Upper lobe of right lung (tissue), 1 donor: ENCODE measurements around the gene TMED7. TPM values are rescaled to one million over a fixed set of nuclear protein-coding genes. Genes with fewer than 3 reads are reported as not detected.

Experiments
- ATAC-seq: fragments of 200-7000 bp; cut with Tn5 transposase; one replicate; pipeline ENCODE4 v1.9.1; 2020; ENCODE audit warnings: mild to moderate bottlenecking, moderate library complexity
- DNase-seq: peaks from one replicate; pipeline ENCODE4 v3.0.0-alpha.2; 2020
- H3K27ac ChIP-seq: fragments of 200-600 bp; one replicate; pipeline ENCODE4 v1.8.0; 2022
- H3K27me3 ChIP-seq: fragments of 200-600 bp; one replicate; pipeline ENCODE4 v1.8.0; 2022; ENCODE audit warnings: mild to moderate bottlenecking
- H3K36me3 ChIP-seq: fragments of 200-600 bp; one replicate; pipeline ENCODE4 v1.8.0; 2022
- H3K4me1 ChIP-seq: fragments of 200-600 bp; one replicate; pipeline ENCODE4 v1.8.0; 2022
- H3K4me3 ChIP-seq: fragments of 200-600 bp; one replicate; pipeline ENCODE4 v1.8.0; 2022; ENCODE audit warnings: mild to moderate bottlenecking
- H3K9me3 ChIP-seq: fragments of 200-600 bp; one replicate; pipeline ENCODE4 v1.8.0; 2022
- CTCF ChIP-seq: fragments of 200-600 bp; IDR thresholded peaks from one replicate; pipeline ENCODE4 v1.8.0; 2022; ENCODE audit warnings: antibody characterized with exemption
- intact Hi-C: fragments of 100-400 bp; cut with DNase I; formaldehyde crosslinking; loops from one replicate; pipeline ENCODE4 v1.11.0; 2022
- total RNA-seq: library from RNA; stranded (reverse); fragmentation: NEBNext Ultra II Directional; extraction: Animal tissue kit (Norgen Biotek cat#: 25700); gene quantifications from one replicate; pipeline ENCODE4 v1.2.1, GENCODE V29; 2021
- donor health status: DM: no; HTN: yes; CAD: no; lungs with severe emphysema.

TMED7 gene
- total RNA-seq, 1 donor from 2014 or later, result 93.5 TPM

GRCh38 chr5:115637507-115637906 is 11.7 kb upstream of the TMED7 start:
- Histone ChIP-seq H3K36me3 (no peaks in the 10 kb centered on the region), H3K4me1 (no peaks in the 10 kb centered on the region), H3K4me3 (no peak overlapping the region), H3K27me3 (no peaks in the 10 kb centered on the region), H3K27ac (no peak overlapping the region), H3K9me3 (no peaks in the 10 kb centered on the region)
- ATAC-seq, result no peak
- no peak for DNase-seq
- no peak for TF ChIP-seq CTCF
- intact Hi-C loops, result no loop called here

GRCh38 chr5:115636008-115636407 is 10.2 kb upstream of the TMED7 start:
- Histone ChIP-seq H3K4me1 (no peaks in the 10 kb centered on the region), H3K36me3 (no peaks in the 10 kb centered on the region), H3K9me3 (no peaks in the 10 kb centered on the region), H3K27ac (no peak overlapping the region), H3K4me3 (no peak overlapping the region), H3K27me3 (no peaks in the 10 kb centered on the region)
- intact Hi-C loops, result no loop called here
- DNase-seq (no peak), ATAC-seq (no peak)
- no peak for TF ChIP-seq CTCF

- no peaks in the 10 kb centered on the region for H3K9me3 ChIP-seq
- H3K4me3 ChIP-seq, result peak overlapping the region; percentile 42
- DNase-seq, result peak; percentile 90
- no peaks in the 10 kb centered on the region for H3K4me1 ChIP-seq
- no peaks in the 10 kb centered on the region for H3K36me3 ChIP-seq
- peak; percentile 95 for TF ChIP-seq CTCF
- intact Hi-C loops, result no loop called here
- ATAC-seq, result peak; percentile 99
- H3K27me3 ChIP-seq, result no peaks in the 10 kb centered on the region
- peak overlapping the region; percentile 64 for H3K27ac ChIP-seq
Observed at GRCh38 chr5:115634343-115635132, 8.7 kb upstream of the TMED7 start.

- no peak for TF ChIP-seq CTCF
Observed at GRCh38 chr5:115629903-115630302, 4.1 kb upstream of the TMED7 start.

GRCh38 chr5:115627295-115627865 is 1.5 kb upstream of the TMED7 start:
- DNase-seq, result no peak

More at GRCh38 chr5:115629903-115630302, 4.1 kb upstream of the TMED7 start:
- intact Hi-C loops, result no loop called here
- DNase-seq, result no peak
- Histone ChIP-seq H3K9me3 (no peaks in the 10 kb centered on the region), H3K36me3 (no peaks in the 10 kb centered on the region), H3K4me1 (peaks cover 11% of the 10 kb centered on the region), H3K27ac (no peak overlapping the region), H3K4me3 (no peak overlapping the region), H3K27me3 (no peaks in the 10 kb centered on the region)
- ATAC-seq, result no peak

More at GRCh38 chr5:115627295-115627865, 1.5 kb upstream of the TMED7 start:
- Histone ChIP-seq H3K9me3 (no peaks in the 10 kb centered on the region), H3K27ac (no peak overlapping the region), H3K36me3 (peaks cover 8% of the 10 kb centered on the region), H3K4me3 (no peak overlapping the region), H3K4me1 (peaks cover 34% of the 10 kb centered on the region), H3K27me3 (no peaks in the 10 kb centered on the region)
- ATAC-seq, result no peak
- no peak for TF ChIP-seq CTCF
- intact Hi-C loops, result no loop called here
